ENCODE data around the gene MAN2A1. TPM values are rescaled to one million over a fixed set of nuclear protein-coding genes. Genes with fewer than 3 reads are reported as not detected.

MAN2A1 gene
- total RNA-seq, 1 experiment from 2014 or later, result 35.4 TPM

DNA sequence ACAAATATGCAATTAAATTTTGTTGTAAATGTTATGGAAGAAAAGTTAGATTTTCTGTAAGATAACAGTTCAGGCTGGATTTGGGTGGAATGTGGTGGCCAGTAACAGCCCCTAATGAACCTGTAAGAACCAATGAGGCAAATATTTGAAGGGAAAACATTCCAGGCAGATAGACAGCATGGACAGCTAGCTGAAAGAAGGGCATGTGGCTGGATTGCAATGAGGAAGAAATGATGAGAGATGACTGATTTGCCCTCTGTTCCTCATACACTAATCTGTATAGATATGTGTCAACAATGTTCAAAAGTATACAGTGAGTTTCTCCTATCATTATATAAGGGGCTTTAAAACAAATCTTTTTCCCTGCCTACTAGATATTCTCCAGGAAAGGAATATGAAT, 58.8 kb downstream of the MAN2A1 start:
- Histone ChIP-seq H3K9ac (ENCODE audit: low read length) (no peak overlapping the region), H3K79me2 (ENCODE audit: insufficient read depth, low read length) (no peaks in the 10 kb centered on the region), H3K36me3 (ENCODE audit: control insufficient read depth in 1 of 2, insufficient read depth in 2 of 2, low read length in 2 of 2) (no peaks in the 10 kb centered on the region), H2AFZ (ENCODE audit: low read depth, low read length, poor library complexity, severe bottlenecking) (no peak overlapping the region), H3K4me2 (ENCODE audit: low read length) (no peak overlapping the region), H3K4me3 (replicated peaks in 1 of 2; ENCODE audit: low read depth in 1 of 2, low read length in 2 of 2) (no peak overlapping the region), H3K9me3 (ENCODE audit: control insufficient read depth in 1 of 2, insufficient read depth in 1 of 2, low read depth in 1 of 2, low read length in 2 of 2) (no peaks in the 10 kb centered on the region), H4K20me1 (ENCODE audit: insufficient read depth) (no peaks in the 10 kb centered on the region), H3K27me3 (ENCODE audit: insufficient read depth, low read length) (no peaks in the 10 kb centered on the region), H3K9me2 (ENCODE audit: insufficient read depth) (no peaks in the 10 kb centered on the region), H3K4me1 (ENCODE audit: control insufficient read depth in 1 of 2, insufficient read depth in 2 of 2, low read length in 2 of 2) (peaks cover 0 to 6% of the 10 kb centered on the region in 2 experiments; a peak in 1 of 4 replicates), H3K27ac (ENCODE audit: low read depth, low read length) (no peak overlapping the region)
- ChIA-PET POLR2A (no interaction called here), CTCF (no interaction called here), RAD21 (ENCODE audit: low non-redundant PET in 1 of 2, low total read pairs in 2 of 2, uncharacterized antibody in 2 of 2, unreplicated experiment in 2 of 2) (no interaction called here)
- TF ChIP-seq EZH2phosphoT487 (IDR thresholded peaks at IDR 0.05; ENCODE audit: borderline replicate concordance) (no peak), POLR2A (IDR thresholded peaks at IDR 0.05; ENCODE audit: borderline replicate concordance, extremely low read depth, insufficient read depth, insufficient read length) (no peak), JUND (IDR thresholded peaks at IDR 0.05) (no peak), SRF (IDR thresholded peaks at IDR 0.05; ENCODE audit: low read depth) (no peak), ZFX (IDR thresholded peaks at IDR 0.05) (no peak)
- TF ChIP-seq, protein P1, sequence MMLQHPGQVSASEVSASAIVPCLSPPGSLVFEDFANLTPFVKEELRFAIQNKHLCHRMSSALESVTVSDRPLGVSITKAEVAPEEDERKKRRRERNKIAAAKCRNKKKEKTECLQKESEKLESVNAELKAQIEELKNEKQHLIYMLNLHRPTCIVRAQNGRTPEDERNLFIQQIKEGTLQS (IDR thresholded peaks at IDR 0.05), result no peak
- TF ChIP-seq, protein P2, sequence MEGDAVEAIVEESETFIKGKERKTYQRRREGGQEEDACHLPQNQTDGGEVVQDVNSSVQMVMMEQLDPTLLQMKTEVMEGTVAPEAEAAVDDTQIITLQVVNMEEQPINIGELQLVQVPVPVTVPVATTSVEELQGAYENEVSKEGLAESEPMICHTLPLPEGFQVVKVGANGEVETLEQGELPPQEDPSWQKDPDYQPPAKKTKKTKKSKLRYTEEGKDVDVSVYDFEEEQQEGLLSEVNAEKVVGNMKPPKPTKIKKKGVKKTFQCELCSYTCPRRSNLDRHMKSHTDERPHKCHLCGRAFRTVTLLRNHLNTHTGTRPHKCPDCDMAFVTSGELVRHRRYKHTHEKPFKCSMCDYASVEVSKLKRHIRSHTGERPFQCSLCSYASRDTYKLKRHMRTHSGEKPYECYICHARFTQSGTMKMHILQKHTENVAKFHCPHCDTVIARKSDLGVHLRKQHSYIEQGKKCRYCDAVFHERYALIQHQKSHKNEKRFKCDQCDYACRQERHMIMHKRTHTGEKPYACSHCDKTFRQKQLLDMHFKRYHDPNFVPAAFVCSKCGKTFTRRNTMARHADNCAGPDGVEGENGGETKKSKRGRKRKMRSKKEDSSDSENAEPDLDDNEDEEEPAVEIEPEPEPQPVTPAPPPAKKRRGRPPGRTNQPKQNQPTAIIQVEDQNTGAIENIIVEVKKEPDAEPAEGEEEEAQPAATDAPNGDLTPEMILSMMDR (IDR thresholded peaks at IDR 0.05 in 2 of 3, conservative IDR thresholded peaks at IDR 0.05 in 1 of 3; ENCODE audit: borderline replicate concordance in 1 of 3, insufficient read depth in 1 of 3, low read depth in 2 of 3, low read length in 2 of 3), result no peak
- BruUV-seq (replicated peaks), result no TSS peak
- ATAC-seq, result no peak
- DNase-seq (ENCODE audit: low read depth, low spot score), result no peak
- intact Hi-C loops (cut with micrococcal nuclease), result no loop called here

DNA sequence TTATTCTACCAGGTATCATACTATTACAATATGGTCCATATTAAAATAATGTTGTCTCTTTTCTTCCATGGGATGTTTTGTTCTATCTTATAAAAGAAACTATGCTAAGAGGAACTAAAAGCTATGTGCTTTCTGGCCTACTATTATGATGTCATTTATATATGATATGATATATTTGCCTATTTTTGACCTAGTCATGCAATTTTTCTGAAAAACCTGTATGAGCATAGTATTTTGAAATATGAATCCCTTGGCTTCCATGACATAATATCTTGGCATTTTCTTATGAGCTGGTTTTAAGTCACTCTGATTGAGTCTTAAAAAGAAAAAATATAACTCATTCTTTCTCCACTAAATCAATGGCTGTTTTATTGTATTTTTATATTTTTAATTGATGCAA, 60.7 kb downstream of the MAN2A1 start:
- Histone ChIP-seq H3K36me3 (ENCODE audit: control insufficient read depth in 1 of 2, insufficient read depth in 2 of 2, low read length in 2 of 2) (no peaks in the 10 kb centered on the region), H3K9me3 (ENCODE audit: control insufficient read depth in 1 of 2, insufficient read depth in 1 of 2, low read depth in 1 of 2, low read length in 2 of 2) (no peaks in the 10 kb centered on the region), H3K79me2 (ENCODE audit: insufficient read depth, low read length) (no peaks in the 10 kb centered on the region), H3K27me3 (ENCODE audit: insufficient read depth, low read length) (no peaks in the 10 kb centered on the region), H3K4me3 (replicated peaks in 1 of 2; ENCODE audit: low read depth in 1 of 2, low read length in 2 of 2) (no peak overlapping the region), H3K9me2 (ENCODE audit: insufficient read depth) (no peaks in the 10 kb centered on the region), H3K4me2 (ENCODE audit: low read length) (no peak overlapping the region), H3K27ac (ENCODE audit: low read depth, low read length) (no peak overlapping the region), H2AFZ (ENCODE audit: low read depth, low read length, poor library complexity, severe bottlenecking) (no peak overlapping the region), H3K9ac (ENCODE audit: low read length) (no peak overlapping the region), H3K4me1 (ENCODE audit: control insufficient read depth in 1 of 2, insufficient read depth in 2 of 2, low read length in 2 of 2) (no peaks in the 10 kb centered on the region), H4K20me1 (ENCODE audit: insufficient read depth) (no peaks in the 10 kb centered on the region)
- ChIA-PET POLR2A (no interaction called here), RAD21 (ENCODE audit: low non-redundant PET in 1 of 2, low total read pairs in 2 of 2, uncharacterized antibody in 2 of 2, unreplicated experiment in 2 of 2) (no interaction called here), CTCF (no interaction called here)
- BruUV-seq (replicated peaks), result no TSS peak
- ATAC-seq (no peak), DNase-seq (ENCODE audit: low read depth, low spot score) (no peak)
- intact Hi-C loops (cut with micrococcal nuclease), result no loop called here
- TF ChIP-seq ZNF274 (IDR thresholded peaks at IDR 0.05; ENCODE audit: low read depth, low read length) (no peak), FOSL1 (IDR thresholded peaks at IDR 0.05; ENCODE audit: low read depth) (no peak), TCF7L2 (IDR thresholded peaks at IDR 0.05; ENCODE audit: borderline replicate concordance, extremely low read depth, insufficient read depth, insufficient read length) (no peak), CEBPB (IDR thresholded peaks at IDR 0.05; ENCODE audit: low read depth) (no peak), POLR2AphosphoS5 (IDR thresholded peaks at IDR 0.05; ENCODE audit: low read depth, low read length) (no peak), EZH2 (IDR thresholded peaks at IDR 0.05) (no peak), EZH2phosphoT487 (IDR thresholded peaks at IDR 0.05; ENCODE audit: borderline replicate concordance) (no peak)
- TF ChIP-seq, protein P3, sequence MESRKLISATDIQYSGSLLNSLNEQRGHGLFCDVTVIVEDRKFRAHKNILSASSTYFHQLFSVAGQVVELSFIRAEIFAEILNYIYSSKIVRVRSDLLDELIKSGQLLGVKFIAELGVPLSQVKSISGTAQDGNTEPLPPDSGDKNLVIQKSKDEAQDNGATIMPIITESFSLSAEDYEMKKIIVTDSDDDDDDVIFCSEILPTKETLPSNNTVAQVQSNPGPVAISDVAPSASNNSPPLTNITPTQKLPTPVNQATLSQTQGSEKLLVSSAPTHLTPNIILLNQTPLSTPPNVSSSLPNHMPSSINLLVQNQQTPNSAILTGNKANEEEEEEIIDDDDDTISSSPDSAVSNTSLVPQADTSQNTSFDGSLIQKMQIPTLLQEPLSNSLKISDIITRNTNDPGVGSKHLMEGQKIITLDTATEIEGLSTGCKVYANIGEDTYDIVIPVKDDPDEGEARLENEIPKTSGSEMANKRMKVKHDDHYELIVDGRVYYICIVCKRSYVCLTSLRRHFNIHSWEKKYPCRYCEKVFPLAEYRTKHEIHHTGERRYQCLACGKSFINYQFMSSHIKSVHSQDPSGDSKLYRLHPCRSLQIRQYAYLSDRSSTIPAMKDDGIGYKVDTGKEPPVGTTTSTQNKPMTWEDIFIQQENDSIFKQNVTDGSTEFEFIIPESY (IDR thresholded peaks at IDR 0.05; ENCODE audit: extremely low read depth, insufficient replicate concordance, low read length), result no peak
- TF ChIP-seq, protein P2 (IDR thresholded peaks at IDR 0.05 in 2 of 3, conservative IDR thresholded peaks at IDR 0.05 in 1 of 3; ENCODE audit: borderline replicate concordance in 1 of 3, insufficient read depth in 1 of 3, low read depth in 2 of 3, low read length in 2 of 3), result no peak
- TF ChIP-seq, protein P1 (IDR thresholded peaks at IDR 0.05), result no peak

Data from HCT116 (cell line).